HG03025 (cell line): ENCODE measurements around the gene ATP2B1.

Experiments used
- ATAC-seq: cut with Tn5 transposase; IDR thresholded peaks from one replicate; pipeline ENCODE4 v1.9.1; 2021; ENCODE audit warnings: mild to moderate bottlenecking, moderate library complexity; ENCODE audit not compliant: unreplicated experiment, low FRiP score

Gene ATP2B1

DNA sequence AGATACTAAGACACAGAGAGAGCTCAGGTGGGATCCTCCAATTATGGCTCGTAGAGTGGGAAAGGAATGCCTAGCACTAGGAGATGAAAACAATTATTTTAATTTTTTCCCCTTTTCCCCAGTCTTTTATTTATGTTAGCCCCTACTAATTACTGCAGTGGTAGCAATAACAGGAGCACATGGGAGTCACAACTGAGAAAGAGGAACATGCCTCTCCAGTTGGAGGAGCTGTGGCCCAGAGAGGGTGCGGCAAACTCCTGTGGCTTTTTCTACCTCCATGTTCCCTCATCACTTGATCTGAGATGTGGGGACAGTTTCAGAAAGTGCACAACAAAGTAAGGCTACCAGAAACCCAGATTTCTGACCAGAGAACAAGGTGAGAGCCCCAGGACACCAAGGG lies 156.9 kb downstream of the ATP2B1 start:
- ATAC-seq, result no peak

DNA sequence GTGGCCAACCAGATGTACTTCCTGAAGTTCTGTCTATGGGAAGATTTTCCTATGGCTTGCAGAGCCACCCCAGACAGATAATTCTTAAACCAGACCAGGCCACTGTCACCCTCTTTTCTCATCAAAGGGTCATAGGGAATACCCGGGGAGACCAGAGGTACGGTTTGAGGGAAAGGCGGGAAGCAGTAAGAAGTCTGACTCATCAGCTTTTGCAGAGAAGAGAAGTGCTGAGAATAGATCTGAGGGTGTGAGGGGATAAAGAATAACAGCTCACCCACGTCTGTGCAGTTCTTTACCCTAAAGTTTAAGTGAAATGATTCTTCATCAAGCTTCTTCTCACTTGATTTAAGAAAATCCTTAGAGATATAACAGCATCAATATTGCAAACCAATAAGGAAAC lies 161.5 kb downstream of the ATP2B1 start:
- ATAC-seq, result no peak

DNA sequence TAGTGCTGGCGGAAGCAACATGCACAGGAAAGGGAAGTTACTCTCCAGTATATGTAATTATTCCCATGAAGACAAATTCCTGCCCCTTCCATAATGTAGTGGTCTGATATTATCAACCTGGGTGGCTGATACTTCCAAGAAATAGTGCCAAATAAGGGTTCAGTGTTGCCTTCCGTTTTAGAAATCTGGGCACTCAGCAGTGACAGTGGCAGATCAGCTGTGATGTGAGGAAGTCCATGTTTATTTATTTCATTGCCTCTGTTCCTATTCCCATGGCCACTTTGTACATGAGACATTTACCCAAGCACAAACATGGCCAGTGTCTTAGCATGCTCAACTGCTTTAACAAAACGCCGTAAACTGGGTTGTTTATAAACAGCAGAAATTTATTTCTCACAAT lies 162.5 kb downstream of the ATP2B1 start:
- ATAC-seq, result no peak

DNA sequence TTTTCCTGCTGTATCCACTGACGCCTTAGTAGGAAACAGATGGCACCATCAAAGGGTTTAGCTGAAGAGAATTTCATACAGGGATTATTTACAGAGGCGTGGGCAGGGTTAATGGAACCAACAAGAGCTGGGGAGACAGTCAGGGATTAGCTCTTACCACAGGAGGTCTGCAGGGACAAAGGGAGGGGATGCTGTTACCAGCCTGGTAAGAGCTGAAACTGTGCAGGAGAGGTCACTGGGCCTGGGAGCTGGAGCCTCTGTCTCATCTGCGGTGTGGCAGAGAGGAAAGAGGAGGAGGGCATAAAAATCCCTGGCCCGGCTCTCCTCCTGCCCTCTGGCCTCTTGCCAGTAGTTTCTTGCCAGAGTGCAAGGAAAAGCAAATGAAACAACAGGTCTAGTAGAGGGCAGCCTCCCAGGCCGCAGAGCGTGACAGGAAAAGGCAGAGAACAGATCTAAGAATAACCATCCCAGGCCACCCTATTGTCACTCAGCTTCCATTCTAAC lies 163.9 kb downstream of the ATP2B1 start:
- ATAC-seq, result no peak

DNA sequence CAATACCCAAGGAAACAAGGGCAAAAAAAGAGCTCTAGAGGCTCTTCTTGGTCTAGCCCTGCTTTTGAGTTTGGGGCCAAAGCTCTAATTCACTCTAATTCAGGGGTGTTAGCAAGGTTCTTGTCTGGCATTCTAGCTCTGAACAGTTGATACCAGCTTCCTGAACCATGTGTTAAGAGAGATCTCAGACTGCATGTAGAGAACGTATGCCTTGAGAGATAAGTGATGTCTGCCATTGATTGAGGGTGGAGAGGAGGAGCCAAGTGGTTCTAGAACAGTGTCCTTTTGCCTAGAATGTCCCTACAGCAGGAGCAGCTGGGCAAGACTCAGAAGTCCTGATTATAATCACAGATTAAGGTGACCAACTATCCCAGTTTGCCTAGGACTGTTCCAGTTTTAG lies 164.6 kb downstream of the ATP2B1 start:
- ATAC-seq, result no peak

DNA sequence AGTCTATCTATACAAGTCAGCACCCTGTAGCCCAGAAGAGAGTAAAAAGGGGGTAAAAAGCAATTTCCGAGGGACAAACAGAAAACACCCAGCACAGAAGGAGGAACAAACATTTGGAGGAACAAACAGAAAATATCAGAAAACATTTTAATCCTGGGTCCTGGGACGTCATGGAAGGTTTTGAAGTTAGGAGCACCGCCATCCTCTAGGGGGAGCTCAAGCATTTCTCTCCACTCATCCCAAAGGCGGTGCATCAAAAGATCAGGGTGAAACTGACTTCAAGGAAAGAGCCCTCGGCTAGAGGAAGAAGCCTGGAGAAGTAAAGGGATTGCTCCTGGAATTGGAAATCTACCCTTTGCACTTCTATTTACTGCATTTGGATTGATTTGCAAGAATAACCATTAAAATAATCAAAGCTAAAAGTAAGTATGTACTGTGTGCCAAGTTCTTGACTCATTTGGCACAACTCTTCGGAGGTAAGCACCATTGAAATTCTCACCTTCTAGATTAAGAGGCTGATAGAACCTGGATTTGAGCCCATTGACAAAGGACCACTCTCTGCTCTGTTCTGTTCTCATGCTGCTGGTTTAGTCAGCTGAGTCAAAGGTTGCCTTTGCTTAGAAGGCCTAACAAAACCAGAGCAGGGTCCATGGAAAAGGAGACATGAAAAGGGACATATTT lies 165.6 kb downstream of the ATP2B1 start:
- no peak for ATAC-seq

DNA sequence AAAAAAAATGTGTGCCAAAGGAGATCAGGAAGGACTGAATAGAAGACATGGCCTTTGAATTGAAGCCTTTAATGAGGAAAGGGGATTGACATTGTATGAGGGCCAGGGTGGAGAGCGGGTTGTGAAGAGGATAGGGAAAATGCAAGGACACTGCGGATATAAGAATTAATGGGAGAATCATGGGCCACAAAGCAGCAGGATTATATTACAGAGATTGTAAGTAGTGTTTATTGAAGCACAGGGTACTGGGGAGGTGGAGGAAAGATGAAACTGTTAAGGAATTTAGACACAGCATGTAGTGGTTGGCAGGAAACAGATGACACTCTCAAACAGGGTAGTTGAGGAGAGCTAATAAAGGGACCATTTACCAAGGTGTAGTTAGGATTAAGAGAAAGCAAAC lies 166.4 kb downstream of the ATP2B1 start:
- ATAC-seq, result no peak

DNA sequence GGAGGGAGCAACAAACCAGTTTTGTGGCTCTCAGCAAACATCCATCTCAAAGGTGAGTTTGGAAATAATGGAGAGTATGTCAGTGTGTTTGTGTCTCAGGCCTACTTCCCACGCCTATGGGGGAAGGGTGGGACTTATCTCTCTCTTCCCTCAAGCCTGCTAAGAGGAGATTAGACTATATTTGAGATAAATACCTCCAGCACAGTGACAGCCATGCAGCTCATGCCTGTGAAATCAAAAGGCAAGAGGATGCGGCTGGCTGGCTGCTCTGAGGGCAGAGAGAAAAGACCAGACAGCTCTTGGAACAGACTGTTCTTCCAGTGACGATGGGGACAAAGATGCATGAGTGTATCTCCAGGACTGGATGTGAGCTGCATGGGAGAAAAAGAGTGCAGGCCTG lies 168.1 kb downstream of the ATP2B1 start:
- no peak for ATAC-seq

DNA sequence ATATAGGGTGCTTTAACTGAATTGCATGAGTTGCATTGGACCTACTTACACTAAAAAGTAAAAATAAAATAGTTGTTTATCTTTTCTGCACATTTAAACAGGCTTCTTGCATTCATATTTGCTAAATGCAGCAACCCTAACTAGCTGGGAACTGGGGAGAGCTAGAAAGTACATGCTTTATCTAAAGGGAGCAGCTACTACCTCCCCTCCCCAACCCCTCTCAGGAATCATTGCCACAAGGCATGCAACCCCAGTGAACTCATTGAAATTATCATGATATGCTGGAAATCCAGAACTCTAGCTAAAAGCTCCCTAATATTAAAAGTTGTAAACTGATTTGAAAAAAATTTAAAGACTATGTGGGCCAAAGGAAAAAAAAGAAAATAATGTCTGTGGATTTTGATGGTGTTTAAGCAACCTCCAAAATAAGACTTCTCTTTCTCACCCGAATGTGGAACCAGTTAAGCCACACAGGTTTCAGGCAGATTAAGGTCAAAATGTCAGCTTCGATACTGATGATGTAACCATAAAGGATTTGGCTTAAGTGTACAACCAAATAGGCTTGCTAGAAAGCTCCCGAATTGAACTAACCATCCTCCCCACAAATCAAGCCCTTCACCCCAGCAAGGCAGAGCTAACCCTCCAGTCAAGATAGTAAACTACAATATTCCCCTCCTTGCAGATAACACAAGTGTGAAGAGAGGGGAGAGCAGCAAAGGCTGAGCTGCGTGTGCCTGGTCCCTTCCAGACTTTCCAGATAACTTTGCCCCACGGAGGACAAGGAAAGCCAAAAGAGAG lies 169.0 kb downstream of the ATP2B1 start:
- no peak for ATAC-seq

DNA sequence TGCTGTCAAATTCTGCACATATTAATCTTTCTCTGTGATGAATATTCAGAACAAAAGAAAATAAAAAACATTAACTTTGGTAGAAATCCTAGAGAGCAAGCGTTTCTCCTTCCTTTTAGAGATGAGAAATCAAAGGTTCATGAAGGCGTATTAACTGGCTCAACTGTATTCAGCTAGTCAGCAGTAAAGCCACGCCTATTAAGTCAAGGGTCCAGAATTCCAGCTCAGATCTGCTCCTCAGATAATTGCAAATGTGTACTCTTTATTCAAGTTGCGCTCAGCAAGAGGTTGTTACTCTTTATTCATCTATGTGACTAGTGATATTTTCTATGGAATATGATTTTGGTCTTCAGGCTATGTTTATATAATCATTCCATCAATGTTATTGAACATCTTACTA lies 169.7 kb downstream of the ATP2B1 start:
- ATAC-seq, result no peak
